SK-N-SH (cell line): ENCODE results near the gene TXLNA. TPM values are rescaled to one million over a fixed set of nuclear protein-coding genes. Genes with fewer than 3 reads are reported as not detected.

Experiments used
- CTCF ChIA-PET: fragments of 300-600, 350-600 bp; formaldehyde crosslinking; extraction: SDS; loops from one replicate; lab custom pipeline; 2021; lab: Yijun Ruan, JAX
- POLR2A ChIA-PET: fragments of 350-600 bp; sonication (Branson Sonifier 250); formaldehyde crosslinking; extraction: SDS; loops from one replicate; lab custom pipeline; 2020; ENCODE audit warnings: antibody characterized with exemption, inconsistent platforms; lab: Yijun Ruan, JAX
- DNase-seq: peaks from one replicate; pipeline ENCODE4 v3.0.0; 2012
- H2AFZ ChIP-seq: fragments of 200-600 bp; sonication (generic); 2 replicates; pipeline ENCODE4 v1.8.1; 2016; ENCODE audit warnings: antibody characterized with exemption, mild to moderate bottlenecking, low read depth
- H3F3A ChIP-seq: fragments of 200-600 bp; sonication (generic); replicated peaks from 2 replicates; pipeline ENCODE3; 2016; ENCODE audit warnings: antibody characterized with exemption, mild to moderate bottlenecking; ENCODE audit not compliant: insufficient read depth
- H3K27ac ChIP-seq, 2 experiments: fragments of 200-500 bp in 1 of 2; fragments of 200-600 bp in 1 of 2; sonication (Bioruptor generic) in 1 of 2; sonication (generic), shearing (Covaris generic) in 1 of 2; 2 replicates each; pipeline versions ENCODE4 v1.5.1 to v1.6.1; 2014 to 2016; ENCODE audit warnings: low read depth in 2 of 2, inconsistent platforms in 1 of 2, low read length in 1 of 2, mild to moderate bottlenecking in 1 of 2, mixed read lengths in 1 of 2
- H3K27me3 ChIP-seq: fragments of 200-600 bp; sonication (generic), shearing (Covaris generic); 2 replicates; pipeline ENCODE4 v1.6.1; 2016; ENCODE audit warnings: mixed run types; ENCODE audit not compliant: insufficient read depth
- H3K36me3 ChIP-seq, 2 experiments: fragments of 200-500 bp in 1 of 2; fragments of 200-600 bp in 1 of 2; sonication (Bioruptor generic) in 1 of 2; sonication (generic) in 1 of 2; replicated peaks in 1 of 2; 2 replicates each; pipeline versions ENCODE3 to v1.5.1; 2014 to 2016; ENCODE audit warnings: low read length in 1 of 2, mild to moderate bottlenecking in 1 of 2; ENCODE audit not compliant: insufficient read depth in 2 of 2, control insufficient read depth in 1 of 2
- H3K4me1 ChIP-seq, 2 experiments: fragments of 200-500 bp in 1 of 2; fragments of 200-600 bp in 1 of 2; sonication (Bioruptor generic) in 1 of 2; sonication (generic), shearing (Covaris generic) in 1 of 2; 2 replicates each; pipeline versions ENCODE4 v1.5.1 to v1.6.1; 2014 to 2016; ENCODE audit warnings: low read depth in 1 of 2, low read length in 1 of 2, mixed run types in 1 of 2; ENCODE audit not compliant: insufficient read depth in 2 of 2, control insufficient read depth in 1 of 2
- H3K4me2 ChIP-seq: fragments of 200-600 bp; sonication (generic), shearing (Covaris generic); 2 replicates; pipeline ENCODE4 v1.6.1; 2017; ENCODE audit warnings: mixed run types
- H3K4me3 ChIP-seq, 2 experiments: fragments of 200-500 bp in 1 of 2; fragments of 200-600 bp in 1 of 2; sonication (Bioruptor generic) in 1 of 2; sonication (generic), shearing (Covaris generic) in 1 of 2; 2 replicates each; pipeline versions ENCODE4 v1.5.1 to v1.8.1; 2014 to 2016; ENCODE audit warnings: low read depth in 2 of 2, inconsistent platforms in 1 of 2, low read length in 1 of 2, mild to moderate bottlenecking in 1 of 2, mixed read lengths in 1 of 2, moderate library complexity in 1 of 2
- H3K79me2 ChIP-seq: fragments of 200-600 bp; sonication (generic); 2 replicates; pipeline ENCODE4 v1.8.1; 2017; ENCODE audit warnings: mild to moderate bottlenecking; ENCODE audit not compliant: insufficient read depth
- H3K9ac ChIP-seq: fragments of 200-600 bp; sonication (generic); 2 replicates; pipeline ENCODE4 v1.6.1; 2017; ENCODE audit warnings: mixed run types
- H3K9me2 ChIP-seq: fragments of 200-600 bp; sonication (generic); 2 replicates; pipeline ENCODE4 v1.6.1; 2017; ENCODE audit warnings: mixed run types
- H3K9me3 ChIP-seq: fragments of 200-600 bp; sonication (generic); 2 replicates; pipeline ENCODE4 v1.6.1; 2017; ENCODE audit warnings: mixed run types, mild to moderate bottlenecking, moderate library complexity
- H4K20me1 ChIP-seq: fragments of 200-600 bp; sonication (generic); 2 replicates; pipeline ENCODE4 v1.6.1; 2017; ENCODE audit warnings: mild to moderate bottlenecking, mixed run types; ENCODE audit not compliant: insufficient read depth
- CTCF ChIP-seq: fragments of 200-600 bp; sonication (generic); IDR thresholded peaks from 2 replicates; pipeline ENCODE4 v1.6.1; 2017; ENCODE audit warnings: antibody characterized with exemption, mild to moderate bottlenecking, moderate library complexity
- ELF1 ChIP-seq: IDR thresholded peaks from 2 replicates; pipeline ENCODE4 v1.4.0; 2012
- FOXJ3 ChIP-seq: sonication (generic); formaldehyde crosslinking; IDR thresholded peaks from 2 replicates; pipeline ENCODE4 v1.5.1; 2020; ENCODE audit warnings: mild to moderate bottlenecking, missing genetic modification reagents
- FOXM1 ChIP-seq: IDR thresholded peaks from 2 replicates; pipeline ENCODE4 v1.4.0; 2012; ENCODE audit warnings: low read depth, mild to moderate bottlenecking
- GABPA ChIP-seq: IDR thresholded peaks from 2 replicates; pipeline ENCODE4 v1.4.0; 2012; ENCODE audit warnings: low read depth, mild to moderate bottlenecking
- GATA2 ChIP-seq: sonication (generic); formaldehyde crosslinking; IDR thresholded peaks from 2 replicates; pipeline ENCODE4 v1.5.0; 2020; ENCODE audit warnings: mild to moderate bottlenecking, missing genetic modification reagents
- JUND ChIP-seq: IDR thresholded peaks from 2 replicates; pipeline ENCODE4 v1.4.0; 2012
- PBX3 ChIP-seq: IDR thresholded peaks from 2 replicates; pipeline ENCODE4; 2012
- POLR2AphosphoS5 ChIP-seq: IDR thresholded peaks from 2 replicates; pipeline ENCODE4 v1.6.1; 2012; ENCODE audit warnings: low read depth, low read length
- RXRA ChIP-seq: IDR thresholded peaks from 2 replicates; pipeline ENCODE4 v1.4.0; 2012; ENCODE audit warnings: low read depth, mild to moderate bottlenecking, borderline replicate concordance
- SIN3A ChIP-seq: IDR thresholded peaks from 2 replicates; pipeline ENCODE4 v1.6.1; 2012; ENCODE audit warnings: low read depth, mild to moderate bottlenecking, low read length, moderate library complexity, borderline replicate concordance
- SMC3 ChIP-seq: IDR thresholded peaks from 2 replicates; pipeline ENCODE4 v1.6.1; 2012; ENCODE audit warnings: low read depth, low read length, improper control_type of control experiment
- TCF12 ChIP-seq: IDR thresholded peaks from 2 replicates; pipeline ENCODE4 v1.4.0; 2012
- TEAD4 ChIP-seq: IDR thresholded peaks from 2 replicates; pipeline ENCODE4 v1.4.0; 2012; ENCODE audit warnings: mild to moderate bottlenecking, borderline replicate concordance; ENCODE audit not compliant: insufficient read depth
- USF1 ChIP-seq: IDR thresholded peaks from 2 replicates; pipeline ENCODE4 v1.4.0; 2012; ENCODE audit warnings: low read depth, borderline replicate concordance
- WGBS: methylation state at CpG from one replicate; pipeline ENCODE4 v1.1.6; 2017; ENCODE audit warnings: low lambda C conversion rate; 5-methylcytosine and 5-hydroxymethylcytosine counted together
- polyA plus RNA-seq, 3 experiments: library from polyadenylated mRNA; depleted of rRNA; stranded (reverse); fragments of >200 nt; gene quantifications; 2 replicates each; pipeline ENCODE4 v1.2.3, GENCODE V29; 2012

TXLNA gene
- polyA plus RNA-seq, 1 of the 3 experiments (the other 2 are of a cell fraction) = 26.4 TPM

DNA sequence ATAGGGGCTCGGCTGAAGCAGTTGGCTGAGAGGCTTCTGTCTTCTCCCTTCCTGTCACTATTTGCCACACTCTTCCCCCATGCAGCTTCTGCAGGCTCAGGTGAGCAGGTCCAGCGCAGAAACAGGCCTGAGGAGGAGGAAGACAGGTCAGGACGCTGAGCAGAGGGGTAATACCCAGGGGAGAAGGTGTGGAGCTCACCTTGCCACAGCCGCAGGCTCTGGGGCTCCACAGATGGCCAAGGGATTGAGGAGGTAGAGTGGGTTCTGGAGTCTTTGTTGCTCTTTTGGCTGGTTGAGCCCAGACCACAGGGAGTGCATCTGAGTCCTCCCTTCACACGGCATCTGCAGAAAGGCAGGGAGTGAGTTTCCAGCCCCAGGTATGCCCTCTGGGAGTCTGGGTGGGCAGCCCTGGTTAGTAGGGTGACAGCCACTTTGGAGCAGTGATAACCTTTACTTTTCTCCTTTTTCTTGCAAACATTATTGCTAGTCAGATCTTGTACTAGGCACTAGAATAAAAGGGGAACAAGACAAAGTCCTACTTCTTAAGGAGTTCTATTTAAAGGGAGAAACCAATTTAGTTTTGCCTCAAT is 52.5 kb downstream of the TXLNA start:
- peaks cover 35 to 36% of the 10 kb centered on the region in 2 experiments for H3K36me3 ChIP-seq
- H3K9ac ChIP-seq = no peak overlapping the region
- no peaks in the 10 kb centered on the region for H3K9me2 ChIP-seq
- no peaks in the 10 kb centered on the region for H3K79me2 ChIP-seq
- H3K27me3 ChIP-seq = no peaks in the 10 kb centered on the region
- no peaks in the 10 kb centered on the region for H3K9me3 ChIP-seq
- DNase-seq = no peak
- no peak overlapping the region for H3K27ac ChIP-seq
- ChIA-PET CTCF (interaction anchor here (0.6 to 1.4 kb wide), 3 partner anchors 9 to 511 kb away, joined by 3 to 5 read pairs (median 4); no protein-coding TSS in a partner anchor), POLR2A (interaction anchor here (0.7 kb wide), 1 partner anchor 10 kb away, joined by 3 read pairs; no protein-coding TSS in a partner anchor)
- no peak overlapping the region for H3K4me3 ChIP-seq
- peaks cover 26% of the 10 kb centered on the region for H3F3A ChIP-seq
- WGBS = 82% methylated on average over 5 of the region's 5 CpGs
- no peaks in the 10 kb centered on the region for H4K20me1 ChIP-seq
- no peak overlapping the region for H2AFZ ChIP-seq
- TF ChIP-seq TCF12 (no peak), POLR2AphosphoS5 (peak; percentile 22; the same call in 1 of the 2 replicates), CTCF (no peak), FOXJ3 (CRISPR knock-in tag) (no peak), SIN3A (no peak), SMC3 (no peak), PBX3 (no peak), GABPA (no peak)
- H3K4me1 ChIP-seq = peaks cover 0 to 12% of the 10 kb centered on the region in 2 experiments; a peak in 1 of 4 replicates
- H3K4me2 ChIP-seq = no peak overlapping the region

- peaks cover 0 to 12% of the 10 kb centered on the region in 2 experiments; a peak in 1 of 4 replicates for H3K4me1 ChIP-seq
- H3K9me3 ChIP-seq = no peaks in the 10 kb centered on the region
- ChIA-PET CTCF (interaction anchor here (0.6 kb wide), 1 partner anchor 17 kb away, joined by 3 read pairs; no protein-coding TSS in a partner anchor), POLR2A (interaction anchor here (0.7 kb wide), 1 partner anchor 10 kb away, joined by 3 read pairs; no protein-coding TSS in a partner anchor)
- no peak overlapping the region for H3K9ac ChIP-seq
- H3K36me3 ChIP-seq = peaks cover 30 to 31% of the 10 kb centered on the region in 2 experiments
- no peak overlapping the region for H3K27ac ChIP-seq
- no peak overlapping the region for H2AFZ ChIP-seq
- H3K79me2 ChIP-seq = no peaks in the 10 kb centered on the region
- H4K20me1 ChIP-seq = no peaks in the 10 kb centered on the region
- H3K4me3 ChIP-seq = no peak overlapping the region
- WGBS = 96% methylated on average over 8 of the region's 8 CpGs
- H3K27me3 ChIP-seq = no peaks in the 10 kb centered on the region
- TF ChIP-seq ELF1 (no peak), JUND (no peak), RXRA (no peak), FOXM1 (no peak), SMC3 (no peak), TEAD4 (no peak), GATA2 (CRISPR knock-in tag) (no peak), USF1 (no peak)
- no peak overlapping the region for H3K4me2 ChIP-seq
- H3K9me2 ChIP-seq = no peaks in the 10 kb centered on the region
- H3F3A ChIP-seq = peaks cover 34% of the 10 kb centered on the region
- DNase-seq = no peak
Observed at GRCh38 chr1:32232558-32233304, 53.3 kb downstream of the TXLNA start.
